ENCODE data around the gene TMEFF1. TPM values are rescaled to one million over a fixed set of nuclear protein-coding genes. Genes with fewer than 3 reads are reported as not detected.

The TMEFF1 gene
- polyA plus RNA-seq, 4 donors = 3.7 to 8.8 (median 4.4) TPM

DNA sequence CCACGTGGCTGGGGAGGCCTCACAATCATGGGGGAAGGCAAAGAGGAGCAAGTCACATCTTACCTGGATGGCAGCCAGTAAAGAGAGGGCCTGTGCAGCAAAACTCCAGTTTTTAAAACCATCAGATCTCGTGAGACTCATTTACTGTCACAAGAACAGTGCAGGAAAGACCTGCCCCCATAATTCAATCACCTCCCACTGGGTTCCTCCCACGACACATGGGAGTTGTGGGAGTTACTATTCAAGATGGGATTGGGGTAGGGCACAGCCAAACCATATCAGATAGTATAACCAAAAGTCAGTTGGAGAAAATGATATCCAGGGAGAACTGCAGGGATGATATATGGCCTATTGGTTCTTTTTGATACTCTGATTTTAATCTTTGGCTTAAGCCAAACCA lies 94.9 kb downstream of the TMEFF1 start:
- no peak for DNase-seq (ENCODE audit: low read depth in 4 of 4, low spot score in 3 of 4)

DNA sequence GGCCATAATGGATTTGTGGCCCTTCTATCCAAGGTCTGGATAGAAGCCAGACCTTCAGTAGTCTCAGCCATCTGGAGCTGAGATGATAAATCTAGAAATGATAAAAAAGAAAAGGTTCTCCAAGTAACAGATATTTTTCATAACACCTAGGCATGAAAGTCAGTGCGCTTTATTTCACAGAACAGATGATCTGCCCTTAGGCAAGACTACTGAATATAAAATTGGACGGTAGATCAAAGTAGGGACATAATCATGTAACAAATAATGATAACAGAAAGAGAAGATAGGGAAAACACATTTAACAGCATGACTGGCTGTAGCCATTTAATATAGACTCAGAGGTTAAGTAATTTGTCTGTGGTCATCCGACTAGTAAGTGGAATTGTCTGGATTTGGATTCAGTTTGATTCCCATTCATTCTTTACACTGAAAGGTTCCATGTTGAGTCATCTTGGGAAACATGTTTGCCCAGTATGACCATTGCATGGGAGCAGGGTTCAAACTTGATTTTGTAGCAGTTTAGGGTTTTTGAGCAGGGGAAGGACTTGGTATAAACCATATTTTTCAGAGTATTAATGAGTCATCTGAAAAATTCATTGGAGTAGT lies 100.8 kb downstream of the TMEFF1 start:
- DNase-seq (ENCODE audit: low read depth in 4 of 4, low spot score in 3 of 4) = no peak

GRCh38 chr9:100575006-100575405 lies 102.1 kb downstream of the TMEFF1 start:
- DNase-seq (ENCODE audit: low read depth in 4 of 4, low spot score in 3 of 4) = no peak

DNA sequence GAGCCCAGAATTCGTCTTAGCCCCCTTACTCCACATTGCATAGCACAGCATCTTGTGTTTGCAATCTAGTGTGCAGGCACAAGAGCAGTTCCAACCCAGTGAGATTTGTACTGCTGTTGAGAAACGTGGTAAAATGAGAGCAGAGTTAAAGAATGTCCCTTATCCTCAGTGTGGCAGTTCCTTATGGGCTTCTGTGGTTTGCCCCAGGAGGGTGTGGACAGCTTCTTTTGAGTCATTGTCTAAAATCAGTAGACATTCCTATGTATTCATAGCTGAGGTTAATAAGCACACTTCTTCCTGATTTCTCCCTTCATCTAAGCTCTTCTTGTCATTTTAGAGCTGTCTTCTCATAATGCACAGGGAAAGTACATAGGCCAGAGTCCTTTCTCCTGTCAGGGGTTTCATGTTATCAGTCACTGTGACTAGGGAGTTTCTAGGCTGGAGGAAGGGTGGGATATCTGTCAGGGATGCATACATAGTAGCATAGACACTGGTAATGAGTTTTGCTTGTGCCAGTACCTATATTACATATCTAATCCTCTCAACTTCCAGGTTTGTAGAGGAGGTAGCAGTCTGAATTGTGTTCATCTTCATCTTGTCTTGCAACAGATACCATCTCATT lies 102.9 kb downstream of the TMEFF1 start:
- DNase-seq (ENCODE audit: low read depth in 4 of 4, low spot score in 3 of 4) = no peak

GRCh38 chr9:100577776-100578448 lies 105.0 kb downstream of the TMEFF1 start, which contains the start of gene CAVIN4:
Gene CAVIN4 (plus strand): TSS chr9:100578079. CDS start chr9:100578144, 65 bp downstream.
- no peak for DNase-seq (ENCODE audit: low read depth in 4 of 4, low spot score in 3 of 4)

DNA sequence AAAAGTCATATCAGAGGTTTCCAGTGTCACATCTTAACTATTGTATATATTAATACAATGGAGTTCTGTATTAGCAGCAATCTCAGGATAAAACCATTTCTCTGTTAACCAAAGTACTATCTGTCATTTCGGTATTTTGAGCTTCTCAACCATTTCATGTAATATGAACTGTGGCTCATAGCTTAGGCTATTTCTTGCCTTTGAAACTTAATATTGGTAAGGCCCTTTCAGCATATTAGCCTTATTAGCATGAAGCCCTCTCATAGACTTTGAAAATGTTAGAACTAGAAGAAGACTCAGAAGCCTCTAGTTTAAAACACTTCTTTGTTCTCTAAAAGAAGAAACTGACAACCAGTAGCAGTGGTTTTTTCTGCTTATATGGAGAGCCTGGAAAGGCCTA lies 105.7 kb downstream of the TMEFF1 start:
- DNase-seq (ENCODE audit: low read depth in 4 of 4, low spot score in 3 of 4) = no peak

DNA sequence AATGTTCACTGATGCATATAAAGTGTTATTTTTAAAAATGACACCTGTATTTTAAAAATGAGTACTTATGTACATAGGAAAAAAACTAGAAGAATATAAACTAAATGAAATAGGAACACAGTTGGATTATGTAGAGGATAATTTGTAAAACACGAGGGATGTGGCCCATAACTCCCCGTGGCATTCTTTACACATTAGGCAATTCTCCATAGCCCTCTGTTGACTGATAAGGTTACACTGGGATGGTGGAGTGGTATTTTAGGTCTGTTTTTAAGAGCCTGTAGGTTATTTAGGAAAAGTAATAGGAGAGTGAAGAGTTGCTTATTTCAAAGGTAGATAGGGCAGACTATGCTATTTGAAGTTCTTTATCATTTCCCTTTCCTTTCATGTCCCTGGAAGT lies 106.7 kb downstream of the TMEFF1 start:
- DNase-seq (ENCODE audit: low read depth in 4 of 4, low spot score in 3 of 4) = no peak

- DNase-seq (ENCODE audit: low read depth in 4 of 4, low spot score in 3 of 4) = no peak
Observed at GRCh38 chr9:100580257-100580656, 107.3 kb downstream of the TMEFF1 start.

DNA sequence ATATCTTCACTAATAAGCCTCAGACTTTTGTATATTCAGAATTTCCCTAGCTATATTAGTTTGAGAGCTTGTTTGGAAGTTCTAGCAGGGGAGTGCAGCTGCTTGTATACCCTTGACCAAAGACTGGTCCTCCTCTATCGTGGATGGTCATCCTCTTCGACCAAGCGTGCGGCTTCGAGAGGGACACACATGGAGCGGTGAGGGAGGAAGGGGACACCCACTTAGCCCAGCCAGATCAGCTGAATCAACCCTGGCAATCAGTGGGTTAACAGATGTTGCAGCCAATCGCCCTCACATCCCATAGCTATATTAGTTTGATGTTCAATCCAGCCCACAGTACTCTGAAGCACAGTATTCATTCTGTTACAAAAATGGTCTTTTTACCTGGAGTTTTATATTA lies 108.1 kb downstream of the TMEFF1 start:
- DNase-seq (ENCODE audit: low read depth in 4 of 4, low spot score in 3 of 4) = no peak

GRCh38 chr9:100581661-100582060 lies 108.7 kb downstream of the TMEFF1 start:
- no peak for DNase-seq (ENCODE audit: low read depth in 4 of 4, low spot score in 3 of 4)

DNA sequence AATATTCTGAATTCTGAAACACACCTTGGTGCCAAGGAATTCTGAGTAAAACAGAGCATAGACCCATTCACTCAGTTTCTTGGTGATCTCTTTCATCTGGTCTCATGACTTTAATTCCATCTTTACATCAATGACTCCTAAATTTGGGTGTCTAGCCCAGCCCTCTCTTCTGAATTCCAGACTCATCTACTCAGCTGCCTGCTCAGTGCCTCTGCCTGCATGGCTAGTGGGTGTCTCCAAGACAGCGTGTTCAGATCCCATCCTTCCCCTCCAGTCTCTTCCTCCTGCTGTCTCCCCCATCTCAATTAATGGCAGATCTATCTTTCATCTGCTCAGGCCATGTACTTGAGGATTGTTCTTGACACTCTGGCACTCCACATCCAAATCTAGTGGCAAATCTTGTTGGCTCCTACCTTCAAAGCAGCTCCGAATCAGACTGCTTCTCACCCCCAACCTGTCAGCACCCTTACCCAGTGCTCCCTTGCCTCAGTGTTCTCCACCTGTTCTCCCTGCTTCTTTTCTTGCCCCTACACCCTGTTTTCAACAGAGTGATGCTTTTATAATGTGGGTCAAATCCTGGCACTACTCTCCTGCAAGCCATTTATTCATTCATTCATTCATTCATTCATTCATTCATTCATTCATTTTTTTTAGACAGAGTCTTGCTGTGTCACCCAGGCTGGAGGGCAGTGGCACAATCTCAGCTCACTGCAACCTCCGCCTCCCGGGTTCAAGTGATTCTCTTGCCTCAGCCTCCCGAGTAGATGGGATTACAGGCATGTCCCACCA lies 110.3 kb downstream of the TMEFF1 start:
- DNase-seq (ENCODE audit: low read depth in 4 of 4, low spot score in 3 of 4) = no peak

DNA sequence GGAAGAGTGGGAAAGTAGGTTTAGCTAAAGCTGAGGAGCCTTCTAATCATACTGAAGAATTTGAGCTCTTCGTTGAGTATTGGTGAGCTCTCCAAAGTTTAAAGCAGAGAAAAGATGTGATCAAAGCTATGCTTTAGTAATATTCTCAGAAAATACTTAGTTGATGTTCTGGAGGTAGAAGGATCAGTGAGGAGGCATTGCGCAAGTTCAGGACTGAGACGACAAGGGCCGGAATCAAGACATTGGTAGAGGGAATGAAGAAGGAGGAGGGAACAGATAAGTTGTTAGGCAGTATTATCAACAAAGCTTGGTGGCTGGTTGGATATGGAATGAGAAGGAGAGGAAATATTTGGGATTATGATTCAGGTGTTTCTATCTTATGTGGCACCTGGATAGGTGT lies 112.0 kb downstream of the TMEFF1 start:
- DNase-seq (ENCODE audit: low read depth in 4 of 4, low spot score in 3 of 4) = no peak

DNA sequence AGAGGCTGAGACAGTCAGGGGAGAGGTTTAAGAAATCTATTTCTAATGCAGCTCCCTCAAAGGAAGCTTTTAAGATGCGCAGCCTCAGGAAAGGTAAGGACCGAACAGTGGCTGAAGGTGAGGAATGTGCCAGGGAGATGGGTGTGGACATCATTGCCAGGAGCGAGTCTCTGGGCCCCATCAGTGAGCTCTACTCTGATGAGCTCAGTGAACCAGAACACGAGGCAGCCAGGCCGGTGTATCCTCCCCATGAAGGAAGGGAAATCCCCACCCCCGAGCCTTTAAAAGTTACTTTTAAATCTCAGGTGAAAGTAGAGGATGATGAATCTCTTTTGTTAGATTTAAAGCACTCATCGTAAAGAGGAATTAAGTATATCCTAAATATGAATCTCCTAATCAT lies 113.1 kb downstream of the TMEFF1 start:
- no peak for DNase-seq (ENCODE audit: low read depth in 4 of 4, low spot score in 3 of 4)

DNA sequence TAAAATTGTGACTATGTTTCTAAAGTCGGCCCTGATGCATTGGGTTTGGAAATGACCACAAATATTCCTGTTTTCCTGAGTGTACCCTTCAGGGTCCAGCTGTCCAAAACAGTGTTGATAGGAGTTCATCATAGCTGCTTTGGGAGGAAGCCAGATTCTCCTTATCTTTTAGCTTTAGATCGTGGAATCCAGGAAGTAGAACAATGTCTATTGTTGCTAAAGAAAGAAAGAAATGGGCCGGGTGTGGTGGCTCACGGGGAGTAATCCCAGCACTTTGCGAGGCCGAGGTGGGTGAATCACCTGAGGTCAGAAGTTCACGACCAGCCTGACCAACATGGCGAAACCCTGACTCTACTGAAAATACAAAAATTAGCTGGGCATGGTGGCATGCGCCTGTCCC lies 114.4 kb downstream of the TMEFF1 start:
- DNase-seq (ENCODE audit: low read depth in 4 of 4, low spot score in 3 of 4) = no peak

DNA sequence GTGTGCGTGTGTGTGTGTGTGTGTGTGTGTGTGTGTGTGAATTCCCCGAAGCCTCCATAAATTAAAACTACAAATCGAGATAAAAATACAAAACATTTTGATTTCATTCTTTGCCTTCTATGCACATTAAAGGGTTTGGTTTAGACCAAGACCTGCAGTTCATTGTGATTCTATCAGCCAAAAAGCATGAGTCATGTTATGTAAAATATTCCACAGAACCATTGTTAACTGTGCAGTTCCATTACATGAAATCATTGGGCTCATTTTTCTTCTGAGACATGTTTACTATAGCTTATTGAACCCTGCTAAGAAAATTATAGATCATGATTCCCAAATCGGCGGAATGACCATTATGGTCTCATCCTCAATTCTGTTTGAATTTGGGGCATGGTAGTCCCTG lies 116.6 kb downstream of the TMEFF1 start:
- DNase-seq (ENCODE audit: low read depth in 4 of 4, low spot score in 3 of 4) = no peak

DNA sequence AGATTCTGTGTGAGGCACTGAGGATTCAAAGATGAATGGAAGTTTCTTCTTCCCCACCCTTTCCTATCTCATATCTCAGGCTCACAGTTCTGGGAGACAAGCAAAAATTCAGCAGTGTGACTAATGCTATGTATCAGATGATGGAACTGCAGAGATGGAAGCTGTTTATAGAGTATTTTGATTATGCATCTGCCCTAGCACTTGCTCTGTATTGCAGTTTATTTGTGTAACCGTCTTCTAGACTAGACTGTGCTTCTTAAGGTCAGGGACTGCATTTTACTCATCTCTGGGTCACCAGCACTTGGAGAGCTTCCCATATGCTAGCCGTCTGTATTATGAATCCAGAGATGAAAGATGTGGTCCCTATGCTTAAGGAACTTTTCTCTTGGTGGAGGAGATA lies 117.5 kb downstream of the TMEFF1 start:
- no peak for DNase-seq (ENCODE audit: low read depth in 4 of 4, low spot score in 3 of 4)

GRCh38 chr9:100591139-100591538 lies 118.2 kb downstream of the TMEFF1 start:
- no peak for DNase-seq (ENCODE audit: low read depth in 4 of 4, low spot score in 3 of 4)

GRCh38 chr9:100591639-100592412 lies 118.9 kb downstream of the TMEFF1 start:
- no peak for DNase-seq (ENCODE audit: low read depth in 4 of 4, low spot score in 3 of 4)

DNA sequence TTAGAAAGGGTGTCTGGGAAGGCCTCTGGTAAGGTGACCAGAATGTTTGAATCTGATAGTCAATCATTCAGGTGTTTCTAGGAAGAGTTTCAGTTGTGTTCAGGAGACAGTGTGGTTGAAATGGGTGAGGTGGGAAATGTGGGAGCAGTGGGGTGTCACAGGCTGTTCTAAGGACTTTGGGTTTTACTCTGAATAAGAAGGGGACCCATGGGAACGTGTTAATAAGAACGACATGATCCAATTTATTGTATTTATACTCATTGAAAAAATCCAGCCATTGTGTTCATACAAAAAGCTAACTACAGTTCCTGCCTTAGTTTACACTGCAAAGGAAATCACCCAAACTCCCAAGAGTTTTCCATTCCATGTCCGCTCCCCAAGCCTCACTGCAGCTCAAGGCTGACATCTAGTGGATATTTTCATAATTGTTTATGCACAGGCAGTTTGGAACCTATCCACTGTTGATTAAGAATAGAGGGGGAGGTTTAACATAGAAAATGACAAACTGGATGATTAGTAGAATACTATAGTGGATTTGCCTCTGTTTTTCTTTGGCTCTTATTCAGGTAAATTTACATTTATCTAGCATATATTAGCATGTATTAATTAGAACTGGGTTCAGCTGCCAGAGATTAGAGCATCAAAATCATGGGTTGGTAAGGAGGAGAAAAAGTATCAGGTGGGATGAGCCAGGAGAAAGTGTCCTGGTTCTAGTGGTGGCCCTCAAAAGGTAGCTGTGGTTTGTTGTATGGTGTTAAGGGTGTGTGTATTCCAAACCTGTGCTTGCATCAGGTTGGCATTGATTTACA lies 122.6 kb downstream of the TMEFF1 start:
- DNase-seq (ENCODE audit: low read depth in 4 of 4, low spot score in 3 of 4) = peak in 3 of 4 donors; percentile 42 to 53 (median 52)

DNA sequence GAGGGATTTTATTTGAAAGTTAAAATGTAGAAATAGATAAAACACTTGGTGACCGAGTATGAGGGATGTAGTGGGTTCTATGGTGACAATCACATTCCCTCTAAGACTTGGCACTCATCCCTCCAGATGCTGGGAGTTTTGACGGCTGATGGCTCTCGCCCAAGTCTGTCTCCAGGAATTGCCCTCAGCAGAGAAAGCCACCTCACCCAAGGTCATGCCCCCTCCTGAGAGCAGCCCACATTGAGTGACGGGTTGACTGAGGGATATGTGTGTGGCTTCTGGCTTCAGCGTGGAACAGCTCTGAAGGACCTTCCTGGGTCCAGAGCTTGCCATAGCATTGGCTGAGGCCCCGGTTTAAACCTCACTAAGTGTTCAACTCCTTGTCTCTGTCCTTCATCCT lies 124.3 kb downstream of the TMEFF1 start:
- no peak for DNase-seq (ENCODE audit: low read depth in 4 of 4, low spot score in 3 of 4)

Data from left renal pelvis (tissue), 4 donors.